Measurements from ENCODE around the gene LST1. TPM values are rescaled to one million over a fixed set of nuclear protein-coding genes. Genes with fewer than 3 reads are reported as not detected.

The LST1 gene
- total RNA-seq, 1 donor from 2014 or later, result 127 TPM

- H3K4me1 ChIP-seq, result peaks cover 47% of the 10 kb centered on the region
- DNase-seq (no peak), ATAC-seq (no peak)
- H3K9me3 ChIP-seq, result no peaks in the 10 kb centered on the region
- H3K27me3 ChIP-seq (ENCODE audit: low read depth), result no peaks in the 10 kb centered on the region
- H3K36me3 ChIP-seq, result peaks cover 59% of the 10 kb centered on the region
- TF ChIP-seq CTCF (IDR thresholded peaks at IDR 0.05), result no peak
- H3K4me3 ChIP-seq, result no peak overlapping the region
- intact Hi-C loops (cut with DNase I), result no loop called here
- peak overlapping the region; percentile 75 for H3K27ac ChIP-seq
These were observed 27.8 kb upstream of the LST1 start for GRCh38 chr6:31558318-31558625.

GRCh38 chr6:31558631-31559500 is 27.2 kb upstream of the LST1 start:
- Histone ChIP-seq H3K4me1 (peaks cover 47% of the 10 kb centered on the region), H3K27me3 (ENCODE audit: low read depth) (no peaks in the 10 kb centered on the region), H3K4me3 (peak overlapping the region; percentile 15), H3K36me3 (peaks cover 53% of the 10 kb centered on the region), H3K27ac (peak overlapping the region; percentile 75), H3K9me3 (no peaks in the 10 kb centered on the region)
- intact Hi-C loops (cut with DNase I), result no loop called here
- no peak for TF ChIP-seq CTCF (IDR thresholded peaks at IDR 0.05)
- DNase-seq, result peak; percentile 64
- peak; percentile 79 to 84 for ATAC-seq

DNA sequence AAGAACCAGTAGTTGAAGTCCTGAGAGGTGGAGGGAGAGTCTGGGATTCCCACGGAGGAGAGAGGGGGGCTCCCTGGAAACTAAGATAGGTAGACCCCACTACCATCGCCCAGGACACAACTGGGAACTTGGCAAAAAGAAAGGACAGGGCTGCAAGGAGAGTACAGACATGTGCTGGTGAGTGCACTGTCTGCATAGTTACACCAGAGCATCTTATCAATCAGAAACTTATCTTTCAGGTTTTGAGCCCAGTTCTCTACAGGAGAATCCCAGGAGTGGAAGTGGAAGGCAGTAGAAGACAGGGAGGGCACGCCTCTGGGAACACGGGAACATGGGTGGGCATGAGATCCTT is 26.5 kb upstream of the LST1 start:
- Histone ChIP-seq H3K4me3 (peak overlapping the region; percentile 2), H3K27ac (peak overlapping the region; percentile 75), H3K36me3 (peaks cover 46% of the 10 kb centered on the region), H3K4me1 (peaks cover 47% of the 10 kb centered on the region), H3K27me3 (ENCODE audit: low read depth) (no peaks in the 10 kb centered on the region), H3K9me3 (no peaks in the 10 kb centered on the region)
- intact Hi-C loops (cut with DNase I), result no loop called here
- TF ChIP-seq CTCF (IDR thresholded peaks at IDR 0.05), result no peak
- ATAC-seq, result peak in 1 of 2 donors; percentile 4
- no peak for DNase-seq

GRCh38 chr6:31559958-31560696 is 25.9 kb upstream of the LST1 start:
- TF ChIP-seq CTCF (IDR thresholded peaks at IDR 0.05), result peak; percentile 10
- Histone ChIP-seq H3K4me3 (peak overlapping the region; percentile 2), H3K9me3 (no peaks in the 10 kb centered on the region), H3K36me3 (peaks cover 41% of the 10 kb centered on the region), H3K4me1 (peaks cover 47% of the 10 kb centered on the region), H3K27me3 (ENCODE audit: low read depth) (no peaks in the 10 kb centered on the region), H3K27ac (peak overlapping the region; percentile 75)
- intact Hi-C loops (cut with DNase I), result no loop called here
- ATAC-seq (peak; percentile 75 to 76), DNase-seq (peak; percentile 68)

DNA sequence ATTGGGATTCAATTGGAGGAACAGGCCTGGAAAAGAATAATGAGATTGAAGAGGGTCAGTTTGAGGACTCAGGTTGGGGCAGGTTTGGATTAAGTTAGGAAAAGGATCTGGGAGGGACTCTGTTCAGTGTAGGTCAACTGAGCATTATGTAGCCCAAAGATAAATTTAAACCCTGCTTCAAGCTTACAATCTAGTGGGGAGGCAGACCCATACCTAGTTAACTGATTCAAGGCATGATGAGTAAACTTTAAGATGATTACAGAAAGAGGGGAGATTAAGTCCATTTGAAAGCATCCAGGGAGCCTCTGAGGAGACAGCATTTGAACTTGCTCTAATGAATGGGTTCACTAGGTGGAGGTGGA is 25.4 kb upstream of the LST1 start:
- Histone ChIP-seq H3K9me3 (no peaks in the 10 kb centered on the region), H3K4me3 (no peak overlapping the region), H3K27ac (peak overlapping the region; percentile 75), H3K36me3 (peaks cover 41% of the 10 kb centered on the region), H3K27me3 (ENCODE audit: low read depth) (no peaks in the 10 kb centered on the region), H3K4me1 (peaks cover 47% of the 10 kb centered on the region)
- no peak for TF ChIP-seq CTCF (IDR thresholded peaks at IDR 0.05)
- intact Hi-C loops (cut with DNase I), result no loop called here
- ATAC-seq (no peak), DNase-seq (no peak)

All from lower lobe of right lung (tissue), 2 donors.